ENCODE results near the gene AP1G1.

AP1G1 gene

DNA sequence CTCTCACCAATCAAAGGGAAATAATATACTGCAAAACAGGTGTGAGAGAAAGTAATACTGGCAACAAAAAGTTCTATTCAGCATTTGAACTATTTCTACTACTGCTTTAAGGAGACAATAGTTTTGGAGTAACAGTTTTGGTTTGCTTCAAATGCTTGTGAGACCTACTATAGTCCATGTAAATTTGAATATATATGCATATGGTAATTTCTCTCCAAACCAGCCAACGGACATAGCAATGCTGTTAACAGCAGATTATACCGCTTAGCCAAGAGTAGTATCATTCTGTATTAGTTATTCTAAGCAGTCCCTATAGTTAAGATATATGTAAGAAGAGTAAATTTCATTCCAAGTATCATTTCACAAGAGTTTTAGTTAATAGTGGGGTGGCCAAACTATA, 102.6 kb downstream of the AP1G1 start:
- TF ChIP-seq, protein P1, sequence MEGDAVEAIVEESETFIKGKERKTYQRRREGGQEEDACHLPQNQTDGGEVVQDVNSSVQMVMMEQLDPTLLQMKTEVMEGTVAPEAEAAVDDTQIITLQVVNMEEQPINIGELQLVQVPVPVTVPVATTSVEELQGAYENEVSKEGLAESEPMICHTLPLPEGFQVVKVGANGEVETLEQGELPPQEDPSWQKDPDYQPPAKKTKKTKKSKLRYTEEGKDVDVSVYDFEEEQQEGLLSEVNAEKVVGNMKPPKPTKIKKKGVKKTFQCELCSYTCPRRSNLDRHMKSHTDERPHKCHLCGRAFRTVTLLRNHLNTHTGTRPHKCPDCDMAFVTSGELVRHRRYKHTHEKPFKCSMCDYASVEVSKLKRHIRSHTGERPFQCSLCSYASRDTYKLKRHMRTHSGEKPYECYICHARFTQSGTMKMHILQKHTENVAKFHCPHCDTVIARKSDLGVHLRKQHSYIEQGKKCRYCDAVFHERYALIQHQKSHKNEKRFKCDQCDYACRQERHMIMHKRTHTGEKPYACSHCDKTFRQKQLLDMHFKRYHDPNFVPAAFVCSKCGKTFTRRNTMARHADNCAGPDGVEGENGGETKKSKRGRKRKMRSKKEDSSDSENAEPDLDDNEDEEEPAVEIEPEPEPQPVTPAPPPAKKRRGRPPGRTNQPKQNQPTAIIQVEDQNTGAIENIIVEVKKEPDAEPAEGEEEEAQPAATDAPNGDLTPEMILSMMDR (IDR thresholded peaks at IDR 0.05), result no peak

DNA sequence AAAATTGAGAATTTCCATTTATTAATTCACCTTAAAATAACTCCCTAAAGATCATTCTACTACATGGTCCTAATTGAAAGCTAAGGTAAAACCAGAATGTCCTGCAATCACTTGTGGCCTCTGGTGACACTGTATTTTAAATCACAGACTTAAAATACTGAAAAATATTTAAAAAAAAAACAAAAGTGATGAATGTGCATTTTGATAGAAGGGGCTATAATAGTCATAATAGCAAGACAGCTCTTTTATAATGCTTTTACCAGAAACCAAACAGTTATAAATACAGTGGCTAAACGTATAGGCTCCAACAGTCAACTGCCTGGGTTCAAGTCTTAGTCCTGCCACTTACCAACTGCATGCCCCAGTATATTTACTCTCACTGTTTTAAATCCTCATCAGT, 105.3 kb downstream of the AP1G1 start:
- TF ChIP-seq, protein P1 (IDR thresholded peaks at IDR 0.05), result no peak

DNA sequence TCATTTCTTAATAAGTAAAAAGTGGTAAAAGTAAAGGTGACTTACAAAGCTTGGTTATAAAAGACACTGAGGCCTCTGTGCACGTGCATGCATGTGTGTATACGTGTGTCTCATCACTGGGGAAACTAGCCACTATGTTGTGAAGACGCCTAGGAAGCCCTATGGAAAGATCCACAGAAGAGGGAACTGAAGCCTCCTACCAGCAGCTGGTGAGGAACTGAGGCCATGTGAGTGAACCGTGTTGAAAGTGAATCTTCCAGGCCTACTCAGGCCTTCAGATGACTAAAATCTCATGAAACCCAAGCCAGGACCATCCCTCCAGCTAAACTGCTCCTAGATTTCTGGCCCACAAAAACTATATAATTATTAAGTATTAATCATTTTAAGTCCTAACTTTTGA, 107.8 kb downstream of the AP1G1 start:
- TF ChIP-seq, protein P1 (IDR thresholded peaks at IDR 0.05), result no peak

DNA sequence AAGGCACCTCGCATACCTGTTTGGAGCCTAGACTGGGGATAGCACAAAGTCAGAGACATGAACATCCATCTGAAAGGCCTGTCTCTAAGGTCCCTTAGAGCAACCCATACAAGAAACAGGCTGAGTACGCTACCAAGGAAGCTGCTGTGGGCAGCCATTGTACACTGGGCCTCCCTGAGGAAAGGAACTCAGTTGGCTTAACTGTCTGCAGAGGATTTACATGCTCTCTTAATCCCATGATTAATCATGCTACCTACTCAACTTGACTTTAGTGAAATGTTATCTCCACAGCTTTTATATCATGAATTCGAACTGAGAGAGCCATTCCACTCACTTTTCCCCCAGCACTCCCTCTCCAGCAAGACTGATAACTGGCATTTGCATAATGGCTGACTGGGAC, 110.1 kb downstream of the AP1G1 start:
- TF ChIP-seq, protein P1 (IDR thresholded peaks at IDR 0.05), result no peak

DNA sequence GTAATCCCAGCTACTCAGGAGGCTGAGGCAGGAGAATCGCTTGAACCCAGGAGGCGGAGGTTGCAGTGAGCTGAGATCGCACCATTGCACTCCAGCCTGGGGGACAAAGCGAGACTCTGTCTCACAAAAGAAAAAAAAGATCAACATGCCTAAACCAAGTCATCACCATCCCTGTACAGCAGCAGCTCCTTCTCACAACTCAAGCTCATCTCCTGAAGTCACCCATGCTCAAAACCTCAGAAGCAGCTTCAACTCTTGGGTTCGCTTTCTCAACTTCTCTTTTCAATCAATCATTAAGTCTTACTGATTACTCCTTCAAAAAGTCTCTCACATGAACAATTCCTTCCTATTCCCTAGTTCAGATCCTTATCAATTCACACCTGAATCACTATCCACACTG, 115.5 kb downstream of the AP1G1 start:
- TF ChIP-seq, protein P1 (IDR thresholded peaks at IDR 0.05), result no peak

DNA sequence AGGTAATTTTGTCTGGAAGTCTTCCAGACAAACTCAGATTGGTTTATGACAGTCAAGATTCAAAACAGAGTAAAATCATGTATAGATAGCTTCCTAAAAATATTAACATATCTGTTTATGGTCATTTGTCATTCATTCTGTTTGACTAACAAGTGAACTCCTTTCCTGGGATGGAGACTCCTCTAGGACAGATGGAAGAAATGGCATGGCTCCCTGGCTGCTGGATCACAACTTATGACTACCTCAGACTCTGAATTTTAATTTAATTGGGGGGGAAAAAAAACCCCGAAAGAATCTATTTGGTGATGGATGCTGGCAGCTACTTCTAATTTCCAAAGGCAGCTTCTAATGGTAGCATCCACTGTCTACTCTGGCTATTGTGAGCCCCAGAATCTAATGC, 118.7 kb downstream of the AP1G1 start:
- TF ChIP-seq, protein P1 (IDR thresholded peaks at IDR 0.05), result no peak

DNA sequence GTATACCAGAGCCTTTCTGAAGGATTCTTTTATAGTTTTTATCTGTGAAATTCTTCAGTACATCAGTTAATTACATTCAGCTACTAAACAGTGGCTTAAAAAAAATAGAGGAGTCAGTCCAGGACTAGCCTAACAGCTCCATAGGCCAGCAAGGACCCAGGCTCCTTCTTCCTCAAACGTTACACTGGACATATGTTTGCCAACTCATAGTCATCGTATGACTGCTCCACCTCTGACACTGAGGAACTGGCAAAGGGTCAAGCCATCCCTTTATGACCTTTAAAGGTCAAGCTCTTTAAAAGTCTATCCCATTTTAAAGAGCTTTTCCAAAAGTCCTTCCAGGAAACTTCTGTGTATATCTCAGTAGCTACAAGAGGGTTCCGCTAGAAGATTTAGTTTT, 120.8 kb downstream of the AP1G1 start:
- TF ChIP-seq, protein P1 (IDR thresholded peaks at IDR 0.05), result no peak

DNA sequence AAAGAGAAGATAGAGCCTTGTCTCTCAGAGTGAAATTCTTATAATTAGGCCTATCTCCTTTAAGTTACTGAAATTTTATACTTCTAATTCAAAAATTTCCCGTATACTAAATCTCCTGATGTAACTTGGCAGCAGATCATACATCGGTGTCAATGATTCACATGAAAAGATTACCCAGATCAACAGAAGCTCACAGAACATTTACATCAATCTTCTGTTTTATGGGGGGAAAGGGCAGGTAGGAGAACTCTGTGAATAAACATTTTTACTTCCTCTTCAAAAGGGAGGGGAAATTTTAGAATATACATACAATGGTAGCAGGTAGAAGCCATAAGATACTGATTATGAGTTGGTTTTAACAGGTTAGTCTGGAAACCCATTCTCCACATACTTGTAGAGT, 127.3 kb downstream of the AP1G1 start:
- TF ChIP-seq, protein P1 (IDR thresholded peaks at IDR 0.05), result no peak

Data from LNCAP (cell line).